Esophagus squamous epithelium (tissue), 4 donors: ENCODE results near the gene LAMTOR5.

Experiments used
- CTCF ChIP-seq, 6 experiments: fragments of 450-650 bp in 4 of 6; fragments of 200-600 bp in 2 of 6; sonication (generic) in 2 of 6; IDR thresholded peaks; one replicate each; pipeline ENCODE4 v1.5.1; 2016 to 2019; ENCODE audit warnings: antibody characterized with exemption in 6 of 6, mild to moderate bottlenecking in 4 of 6, moderate library complexity in 4 of 6
- POLR2A ChIP-seq, 4 donors: fragments of 450-650 bp; IDR thresholded peaks; one replicate each; pipeline ENCODE4 v1.6.1; 2017; ENCODE audit warnings: antibody characterized with exemption in 4 of 4, mild to moderate bottlenecking in 4 of 4, moderate library complexity in 3 of 4

GRCh38 chr1:110443451-110443850 lies 36.0 kb upstream of the LAMTOR5 start:
- TF ChIP-seq CTCF (IDR thresholded peaks at IDR 0.05) (no peak), POLR2A (IDR thresholded peaks at IDR 0.05) (no peak)
